GM12801 (cell line): Measurements from ENCODE around the gene MYOZ3.

Experiments used
- CTCF ChIP-seq: IDR thresholded peaks from one replicate; pipeline ENCODE4 v1.5.1; 2011; ENCODE audit warnings: control low read depth; ENCODE audit not compliant: insufficient read length; ENCODE audit errors: extremely low read depth

Gene MYOZ3

GRCh38 chr5:150703762-150704161 lies 42.7 kb downstream of the MYOZ3 start:
- no peak for TF ChIP-seq CTCF

- no peak for TF ChIP-seq CTCF
Measured at GRCh38 chr5:150706776-150707390, 45.8 kb downstream of the MYOZ3 start.

- no peak for TF ChIP-seq CTCF
Measured at GRCh38 chr5:150710165-150710564, 49.1 kb downstream of the MYOZ3 start.

- TF ChIP-seq CTCF: no peak
Measured at GRCh38 chr5:150723845-150724244, 62.8 kb downstream of the MYOZ3 start.
